LNCAP (cell line): ENCODE data around the gene HABP2.

ENCODE experiments used
- TF ChIP-seq, protein P1 (sequence below): fragments of 450-650 bp; IDR thresholded peaks from 2 replicates; pipeline ENCODE4 v1.5.1; 2017; ENCODE audit warnings: mild to moderate bottlenecking

The HABP2 gene

DNA sequence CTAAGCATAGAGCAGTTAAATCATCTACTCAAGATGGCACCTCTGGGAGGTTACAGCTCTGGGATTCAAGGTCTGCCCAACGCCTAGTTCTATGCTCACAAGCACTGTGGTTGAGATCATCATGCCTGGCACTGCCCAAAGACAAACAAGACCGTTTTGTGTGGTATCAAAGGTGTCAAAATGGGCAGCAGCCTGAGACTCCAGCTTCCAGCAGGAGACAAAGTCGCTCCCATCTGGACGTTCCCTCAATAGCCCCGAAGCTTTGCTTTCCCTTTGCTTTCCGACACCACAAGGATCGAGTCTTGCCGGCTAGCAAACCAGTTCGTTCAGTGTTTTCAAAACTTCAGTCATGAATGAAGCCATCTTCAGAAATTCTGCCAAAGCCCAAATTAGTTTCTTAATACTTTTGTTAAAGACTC lies 5.1 kb downstream of the HABP2 start:
- TF ChIP-seq, protein P1, sequence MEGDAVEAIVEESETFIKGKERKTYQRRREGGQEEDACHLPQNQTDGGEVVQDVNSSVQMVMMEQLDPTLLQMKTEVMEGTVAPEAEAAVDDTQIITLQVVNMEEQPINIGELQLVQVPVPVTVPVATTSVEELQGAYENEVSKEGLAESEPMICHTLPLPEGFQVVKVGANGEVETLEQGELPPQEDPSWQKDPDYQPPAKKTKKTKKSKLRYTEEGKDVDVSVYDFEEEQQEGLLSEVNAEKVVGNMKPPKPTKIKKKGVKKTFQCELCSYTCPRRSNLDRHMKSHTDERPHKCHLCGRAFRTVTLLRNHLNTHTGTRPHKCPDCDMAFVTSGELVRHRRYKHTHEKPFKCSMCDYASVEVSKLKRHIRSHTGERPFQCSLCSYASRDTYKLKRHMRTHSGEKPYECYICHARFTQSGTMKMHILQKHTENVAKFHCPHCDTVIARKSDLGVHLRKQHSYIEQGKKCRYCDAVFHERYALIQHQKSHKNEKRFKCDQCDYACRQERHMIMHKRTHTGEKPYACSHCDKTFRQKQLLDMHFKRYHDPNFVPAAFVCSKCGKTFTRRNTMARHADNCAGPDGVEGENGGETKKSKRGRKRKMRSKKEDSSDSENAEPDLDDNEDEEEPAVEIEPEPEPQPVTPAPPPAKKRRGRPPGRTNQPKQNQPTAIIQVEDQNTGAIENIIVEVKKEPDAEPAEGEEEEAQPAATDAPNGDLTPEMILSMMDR, result no peak

DNA sequence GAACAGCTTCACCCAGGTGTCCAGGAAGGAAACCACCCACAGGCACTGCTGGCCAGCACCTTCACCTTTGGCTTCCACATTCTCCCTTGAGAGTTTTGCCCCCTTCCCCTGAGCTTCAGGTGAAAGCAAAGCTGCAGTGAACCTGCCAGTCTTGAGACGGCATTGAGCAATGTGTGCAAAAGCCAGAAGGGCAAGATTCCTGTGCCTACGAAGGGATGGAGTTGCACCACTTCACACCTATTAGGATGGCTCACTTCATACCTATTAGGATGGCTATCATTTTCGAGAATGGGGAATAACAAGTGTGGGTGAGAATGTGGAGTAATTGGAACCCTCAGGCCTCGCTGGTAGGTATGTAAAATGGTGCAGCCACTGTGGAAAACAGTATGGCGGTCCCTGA lies 7.2 kb downstream of the HABP2 start:
- TF ChIP-seq, protein P1, result no peak

DNA sequence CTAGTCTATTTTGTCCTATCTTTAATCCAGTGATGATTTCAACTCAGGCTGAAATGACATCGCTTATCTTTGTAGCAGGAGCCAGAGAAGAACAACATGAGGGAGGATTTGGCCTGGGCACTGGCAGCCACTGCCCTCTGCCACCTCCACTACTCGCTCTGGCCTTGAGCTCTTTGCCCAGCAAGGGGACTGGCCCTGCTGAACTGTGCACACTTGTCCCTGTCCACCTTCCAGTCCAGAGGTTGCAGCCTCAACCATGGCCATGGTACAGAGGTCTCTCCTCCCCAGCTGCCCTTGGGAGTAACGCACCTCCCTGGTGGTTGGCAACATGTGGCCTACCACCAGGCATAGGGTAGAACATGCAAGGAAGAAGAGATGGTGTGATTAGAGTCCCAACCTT lies 8.4 kb downstream of the HABP2 start:
- TF ChIP-seq, protein P1, result no peak

DNA sequence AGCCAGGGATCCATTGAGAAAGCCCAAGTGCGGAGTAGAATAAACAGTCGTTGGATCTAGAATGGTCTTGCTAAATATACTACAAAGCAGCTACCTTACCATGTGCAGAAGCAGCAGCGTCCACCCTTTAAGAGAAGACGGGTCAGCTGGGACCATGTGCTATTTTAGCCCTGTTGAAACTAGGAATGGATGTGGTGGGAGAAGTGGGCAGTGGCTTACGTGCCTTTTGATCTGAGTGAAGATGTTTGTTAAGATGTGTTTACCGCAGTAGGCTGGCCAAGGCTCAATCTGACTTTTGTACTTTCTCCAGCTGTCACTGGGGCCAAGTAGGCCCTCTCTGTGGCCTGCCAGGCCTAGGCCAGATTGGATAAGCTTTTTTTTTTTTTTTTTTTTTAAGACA lies 9.2 kb downstream of the HABP2 start:
- TF ChIP-seq, protein P1, result no peak

DNA sequence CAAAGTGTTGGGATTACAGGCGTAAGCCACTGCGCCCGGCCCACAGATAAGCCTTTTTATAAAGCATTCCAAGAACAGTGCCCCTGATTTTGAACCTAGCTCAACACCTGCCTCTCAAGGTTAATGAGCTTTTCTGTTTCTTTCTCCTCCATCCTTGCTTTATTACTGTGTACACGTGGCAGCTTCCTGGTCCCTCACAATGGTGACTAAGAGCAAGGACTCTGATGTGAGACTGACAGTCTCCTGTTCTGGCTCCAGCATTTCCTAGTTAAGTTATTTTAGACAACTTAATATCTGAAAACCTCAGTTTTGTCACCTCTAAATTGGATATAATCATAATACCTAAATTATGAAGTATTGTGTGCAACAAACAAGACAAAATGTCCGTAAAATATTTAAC lies 9.9 kb downstream of the HABP2 start:
- TF ChIP-seq, protein P1, result no peak

DNA sequence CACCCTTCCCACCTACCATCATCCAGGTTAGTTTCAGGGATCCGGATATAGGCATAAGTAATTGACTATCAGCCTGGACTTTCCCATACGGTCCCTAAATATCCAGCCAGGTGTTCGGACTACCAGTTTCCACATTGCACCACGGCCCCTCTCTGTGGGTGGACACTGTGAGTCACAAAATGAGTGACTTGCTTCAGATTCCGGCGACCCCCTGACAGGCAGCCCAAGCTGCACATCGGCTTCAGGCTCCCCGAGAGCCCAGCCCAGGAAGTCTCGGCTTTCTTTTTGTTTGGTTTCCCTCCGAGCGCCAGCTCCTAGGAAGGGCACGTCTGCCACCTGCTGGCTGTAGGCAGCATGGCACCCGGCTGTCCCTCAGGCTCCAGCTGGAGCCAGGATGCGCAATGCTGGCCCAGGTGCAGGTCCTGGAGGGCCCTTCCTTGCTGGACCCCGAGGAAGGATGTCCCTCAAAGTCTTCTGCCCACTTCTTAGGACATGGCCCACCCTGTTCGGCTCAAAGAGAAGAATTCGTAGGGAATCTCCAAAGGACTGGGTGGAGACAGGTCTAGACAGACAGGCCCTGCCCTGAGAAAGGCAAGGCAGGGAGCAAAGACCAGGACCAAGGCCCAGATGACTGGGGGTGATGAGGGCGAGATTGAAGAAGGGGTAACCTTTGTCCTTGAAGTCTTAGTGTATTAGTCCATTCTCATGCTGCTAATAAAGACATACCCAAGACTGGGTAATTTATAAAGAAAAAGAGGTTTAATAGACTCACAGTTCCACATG lies 10.6 kb downstream of the HABP2 start:
- TF ChIP-seq, protein P1, result peak; percentile 99

DNA sequence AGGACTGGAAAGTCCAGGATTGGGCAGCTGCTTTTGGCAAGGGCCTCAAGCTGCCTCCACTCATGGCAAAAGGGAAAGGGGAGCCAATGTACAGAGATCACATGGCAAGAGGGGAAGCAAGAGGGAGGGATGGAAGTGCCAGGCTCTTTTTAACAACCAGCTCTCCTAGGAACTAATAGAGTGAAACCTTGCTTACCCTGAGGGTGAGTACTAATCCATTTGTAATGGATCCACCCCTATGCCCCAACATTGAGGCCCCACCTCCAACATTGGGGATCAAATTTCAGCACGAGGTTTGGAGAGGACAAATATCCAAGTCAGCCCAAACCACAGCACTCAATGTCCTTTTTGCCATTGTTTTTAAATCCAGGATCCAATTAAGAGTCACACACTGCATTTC lies 12.5 kb downstream of the HABP2 start:
- TF ChIP-seq, protein P1, result no peak

DNA sequence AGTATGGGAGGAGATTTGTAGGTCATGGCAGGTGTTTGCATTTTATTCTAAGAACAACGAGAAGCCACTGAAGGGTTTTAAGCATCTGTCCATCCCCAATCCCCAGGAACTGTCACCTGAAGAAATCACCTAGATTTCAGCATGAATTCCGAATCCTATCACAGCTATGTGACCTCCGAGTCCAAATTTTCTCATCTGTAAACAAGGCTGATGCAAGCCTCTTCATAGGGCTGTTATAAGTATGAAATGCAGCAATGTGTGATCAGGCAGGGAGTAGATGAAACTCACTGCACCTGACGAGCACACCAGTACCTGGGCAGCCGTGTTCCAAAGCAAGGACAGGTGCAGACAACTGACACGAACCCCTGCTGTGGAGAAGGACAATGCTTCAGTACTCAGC lies 14.0 kb downstream of the HABP2 start:
- TF ChIP-seq, protein P1, result no peak
